Middle frontal gyrus (tissue), 1 donor: ENCODE results near the gene STH.
"Not testable (repeated sequence)": the region's sequence is repeated elsewhere in the genome, so short reads cannot be mapped to it uniquely, and the experiment has no call there.

Experiments
- DNase-seq: peaks from one replicate; pipeline ENCODE4 v3.0.0-alpha.2; 2015; ENCODE audit warnings: low spot score; ENCODE audit errors: extremely low spot score

The STH gene, protein sequence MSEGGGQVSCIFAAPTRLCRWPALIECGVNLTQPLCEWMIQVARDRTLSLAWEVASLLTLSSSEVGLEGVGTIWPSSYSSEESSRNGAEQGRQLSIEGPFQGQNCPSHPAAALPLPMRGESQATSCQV

GRCh38 chr17:45998987-45999899, at the start of gene STH:
STH (plus strand) TSS chr17:45999250; CDS start chr17:45999280, 30 bp downstream.
- DNase-seq, result no peak

- DNase-seq, result no peak
Measured at GRCh38 chr17:45949755-45950320, 49.2 kb upstream of the STH start.

GRCh38 chr17:45950888-45951287, 48.2 kb upstream of the STH start:
- no peak for DNase-seq

DNA sequence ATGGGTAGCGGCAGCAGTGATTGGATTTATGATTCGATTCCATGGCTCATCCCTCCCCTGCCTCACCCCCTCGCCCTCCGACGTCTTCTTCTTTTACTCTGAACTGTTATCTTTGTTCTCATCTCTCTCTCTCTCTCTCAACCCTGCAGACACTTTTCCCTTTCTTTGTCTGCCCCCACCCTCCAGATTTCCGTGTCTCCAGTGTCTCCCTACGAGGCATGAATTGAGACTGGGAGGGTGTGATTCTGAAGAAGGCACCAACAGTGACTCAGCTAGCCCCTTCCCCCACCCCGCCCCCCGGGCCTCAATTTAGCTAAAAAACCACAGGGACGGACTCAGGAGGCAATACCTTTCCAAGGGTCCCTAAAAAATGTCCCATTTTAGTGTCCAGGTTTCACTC, 47.6 kb upstream of the STH start:
- no peak for DNase-seq

GRCh38 chr17:45951941-45952340, 47.1 kb upstream of the STH start:
- DNase-seq, result no peak

DNA sequence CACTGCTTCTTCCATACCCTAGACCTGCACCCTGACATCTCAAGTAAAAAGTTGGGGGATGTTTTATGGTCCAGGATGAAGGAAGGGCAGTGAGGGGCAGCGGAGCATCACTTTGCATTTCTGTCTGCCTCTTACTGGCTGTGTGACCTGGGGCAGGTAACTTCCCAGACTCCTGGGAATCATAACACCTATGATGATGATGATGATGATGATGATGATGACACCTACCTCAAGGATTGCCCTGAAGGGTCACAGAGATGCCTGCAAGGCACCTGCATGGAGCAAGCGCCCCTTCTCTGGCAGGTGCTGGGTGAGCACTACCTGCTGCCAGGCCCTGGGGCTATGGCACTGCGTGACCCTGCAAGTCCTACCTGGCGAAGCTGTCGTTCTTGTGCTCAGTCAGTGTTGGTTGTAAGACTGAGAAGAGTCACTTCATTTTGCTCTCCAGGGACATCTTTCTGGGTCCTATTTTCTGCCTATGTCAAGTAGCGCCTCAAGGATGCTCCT, 46.2 kb upstream of the STH start:
- no peak for DNase-seq

DNA sequence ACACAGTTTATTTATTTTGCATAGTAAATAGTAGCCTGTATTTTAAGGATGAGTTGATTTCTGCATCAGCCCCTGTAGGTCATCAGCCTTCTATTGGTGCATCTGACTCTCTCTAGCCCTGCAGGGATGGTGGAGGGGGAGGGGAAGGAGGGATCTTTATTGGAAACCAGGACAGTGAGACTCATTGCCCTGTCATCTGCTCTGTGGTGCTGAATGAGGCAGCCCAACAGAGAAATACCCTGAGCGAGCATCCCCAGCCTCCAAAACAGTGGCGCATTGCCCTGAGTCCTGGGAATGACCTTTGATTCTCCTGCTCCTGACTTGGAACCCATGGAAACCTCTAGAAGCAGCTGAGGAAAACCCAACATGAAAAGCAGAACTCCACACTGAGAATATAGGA, 45.5 kb upstream of the STH start:
- DNase-seq, result no peak

- DNase-seq, result no peak
Measured at GRCh38 chr17:45954914-45955313, 44.1 kb upstream of the STH start.

DNA sequence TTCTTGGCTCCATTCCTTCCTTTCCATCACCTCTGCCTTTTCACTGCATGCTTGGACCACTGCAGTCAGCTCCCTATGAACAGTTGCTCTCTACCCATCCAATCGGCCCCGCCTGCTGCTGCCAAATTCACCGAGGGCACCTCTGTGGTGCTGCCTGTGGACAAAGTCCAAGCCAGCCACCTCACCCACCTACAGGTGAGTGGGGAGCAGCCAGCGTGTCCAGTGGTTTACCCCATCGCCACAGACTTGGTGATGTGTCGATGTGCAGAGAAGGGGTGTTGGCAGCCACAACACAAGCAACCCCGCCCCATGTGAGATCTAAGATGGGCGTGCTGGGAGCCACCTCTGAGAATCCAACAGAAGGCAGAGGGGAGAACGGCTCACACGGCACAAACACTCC, 43.7 kb upstream of the STH start:
- DNase-seq, result no peak

DNA sequence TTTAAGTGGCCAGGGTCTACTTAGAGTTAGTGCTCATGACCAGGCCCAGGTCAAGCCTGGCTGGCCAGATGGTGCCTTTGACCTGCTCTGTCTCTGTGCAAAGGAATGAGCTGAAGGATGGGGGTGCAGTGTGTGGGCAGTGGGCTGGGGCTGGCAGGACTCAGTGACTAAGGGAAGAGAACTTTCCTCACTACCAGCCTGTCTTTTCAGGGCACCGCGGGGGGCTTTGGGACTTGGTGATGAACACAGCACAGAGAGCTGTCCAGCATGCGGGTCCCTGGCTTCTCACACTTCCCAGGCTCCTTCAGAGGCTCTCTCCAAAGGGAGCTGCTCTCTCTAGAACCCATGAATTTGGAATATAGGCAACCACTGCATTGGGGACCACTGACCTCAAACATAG, 43.0 kb upstream of the STH start:
- DNase-seq, result no peak

- DNase-seq, result not testable (repeated sequence)
Measured at GRCh38 chr17:45956746-45957145, 42.3 kb upstream of the STH start.

- no peak for DNase-seq
Measured at GRCh38 chr17:45958307-45958706, 40.7 kb upstream of the STH start.

- DNase-seq, result no peak
Measured at GRCh38 chr17:45958994-45959665, 39.9 kb upstream of the STH start.

GRCh38 chr17:45960311-45960710, 38.7 kb upstream of the STH start:
- DNase-seq, result no peak

DNA sequence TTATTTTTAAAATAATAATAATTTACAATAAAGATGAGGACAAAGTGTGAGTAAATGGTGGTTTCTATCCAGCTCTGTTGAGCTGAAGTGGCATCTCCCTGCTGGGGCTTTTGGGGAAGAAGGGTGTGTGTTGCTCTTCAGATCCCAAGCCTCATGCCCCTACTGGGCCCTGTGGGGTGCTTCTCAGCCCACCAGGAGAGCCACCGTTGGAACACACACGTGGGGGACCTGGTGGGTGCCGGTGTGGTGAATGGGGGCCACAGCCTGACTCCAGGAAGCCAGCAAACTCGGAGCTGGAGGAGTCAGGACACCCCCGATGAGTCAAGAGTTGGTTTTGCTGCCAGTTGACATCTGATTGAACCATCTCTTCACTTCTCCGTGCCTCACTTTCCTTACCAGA, 37.8 kb upstream of the STH start:
- no peak for DNase-seq

- no peak for DNase-seq
Measured at GRCh38 chr17:45962221-45962972, 36.7 kb upstream of the STH start.

DNA sequence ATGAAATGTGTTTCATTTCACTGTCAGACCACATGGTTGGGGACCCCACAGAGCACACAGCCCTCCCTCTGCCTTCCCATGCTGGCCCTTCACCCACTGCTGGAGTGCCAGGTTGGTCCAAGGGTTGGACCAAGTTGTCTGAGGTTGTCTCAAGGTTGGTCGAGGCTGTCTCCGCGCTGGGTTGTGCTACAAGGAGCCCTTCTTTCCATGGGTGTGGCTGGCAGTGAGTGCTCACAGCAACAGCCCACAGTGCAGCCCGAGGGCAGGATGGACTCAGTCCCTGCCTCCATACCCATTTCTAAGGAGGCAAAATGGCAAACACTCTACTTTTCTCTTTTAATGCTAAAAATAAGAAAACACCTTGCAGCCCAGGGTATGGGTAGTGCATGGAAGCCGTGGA, 35.8 kb upstream of the STH start:
- no peak for DNase-seq

- no peak for DNase-seq
Measured at GRCh38 chr17:45963889-45964288, 35.2 kb upstream of the STH start.

DNA sequence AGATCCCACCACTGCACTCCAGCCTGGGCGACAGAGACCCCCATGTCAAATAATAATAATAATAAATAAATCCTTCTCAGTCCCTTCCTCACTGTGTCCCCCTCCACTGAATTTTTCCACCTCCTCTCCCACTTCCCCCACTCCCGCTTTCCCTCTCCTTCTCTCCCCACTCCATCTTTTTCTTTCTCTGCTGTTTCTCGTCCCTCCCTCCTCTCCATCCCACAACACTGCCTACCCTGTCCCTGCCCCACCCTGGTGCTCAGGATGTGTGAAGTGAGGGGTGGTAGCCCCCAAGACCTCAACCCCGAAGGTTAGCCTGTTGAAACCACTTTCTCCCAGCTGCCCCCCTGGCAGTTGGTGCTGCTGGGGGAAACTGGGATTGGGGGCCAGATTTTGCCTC, 34.4 kb upstream of the STH start:
- no peak for DNase-seq

DNA sequence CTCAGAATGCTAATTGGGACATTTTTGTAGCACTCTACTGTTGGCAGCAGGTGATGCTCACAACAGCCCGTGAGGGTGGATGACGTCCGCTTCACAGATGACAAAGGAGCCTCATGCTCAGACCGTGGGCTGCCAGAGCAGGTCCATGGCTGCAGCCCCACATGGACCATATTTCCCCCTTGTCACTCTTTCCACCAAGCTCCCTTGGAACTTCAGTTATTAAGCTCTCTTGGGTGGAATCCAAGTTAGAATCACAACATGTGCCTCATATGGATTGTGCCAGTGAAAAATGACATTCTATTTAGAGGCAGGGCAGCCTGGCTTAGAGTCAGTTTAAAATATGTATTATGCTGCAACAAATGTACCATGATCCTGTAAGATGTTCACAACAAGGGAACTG, 33.2 kb upstream of the STH start:
- no peak for DNase-seq

- no peak for DNase-seq
Measured at GRCh38 chr17:45966606-45967280, 32.3 kb upstream of the STH start.
